Esophagus mucosa (tissue), 1 donor: ENCODE data around the gene RBP3. TPM values are rescaled to one million over a fixed set of nuclear protein-coding genes. Genes with fewer than 3 reads are reported as not detected.

Source experiments
- ATAC-seq: fragments of 200-7000 bp; cut with Tn5 transposase; one replicate; pipeline ENCODE4 v1.9.1; 2020
- total RNA-seq: library from RNA; stranded (reverse); gene quantifications from one replicate; pipeline ENCODE4 v1.2.4, GENCODE V29; 2023
- donor health status: DM: yes; HTN: yes; CAD: no.

Gene RBP3
- total RNA-seq, 1 donor from 2014 or later = not detected

GRCh38 chr10:47337310-47337709, 10.9 kb upstream of the RBP3 start:
- ATAC-seq = no peak

GRCh38 chr10:47339186-47339735, 8.9 kb upstream of the RBP3 start:
- ATAC-seq = no peak

GRCh38 chr10:47339759-47340607, 8.2 kb upstream of the RBP3 start:
- ATAC-seq = no peak

DNA sequence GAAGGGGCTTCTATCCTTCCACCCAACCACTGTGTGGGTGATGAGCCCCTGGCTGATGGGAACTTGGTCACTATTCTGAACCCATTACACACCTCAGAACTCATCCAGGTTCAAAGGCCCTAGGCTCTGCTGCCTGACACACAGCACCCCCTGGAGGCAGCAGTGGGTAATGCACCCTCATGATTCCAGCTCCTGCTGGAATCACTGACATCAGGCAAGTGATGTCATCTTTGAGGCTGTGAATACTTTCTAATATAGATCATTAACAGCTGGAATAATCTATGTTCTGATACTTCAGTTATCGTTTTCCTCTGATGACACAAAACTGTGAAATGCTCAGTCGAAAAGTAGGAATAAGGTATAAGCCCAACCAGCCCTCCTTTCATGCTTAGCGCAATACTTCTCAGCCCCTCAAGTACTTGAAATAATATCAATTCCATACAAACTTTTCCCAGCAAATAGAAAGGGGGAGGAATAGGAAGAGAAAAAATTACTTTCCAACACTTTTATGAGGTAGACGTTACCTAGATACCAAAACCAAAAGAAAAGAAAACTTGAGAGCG, 7.5 kb upstream of the RBP3 start:
- ATAC-seq = peak; percentile 90

DNA sequence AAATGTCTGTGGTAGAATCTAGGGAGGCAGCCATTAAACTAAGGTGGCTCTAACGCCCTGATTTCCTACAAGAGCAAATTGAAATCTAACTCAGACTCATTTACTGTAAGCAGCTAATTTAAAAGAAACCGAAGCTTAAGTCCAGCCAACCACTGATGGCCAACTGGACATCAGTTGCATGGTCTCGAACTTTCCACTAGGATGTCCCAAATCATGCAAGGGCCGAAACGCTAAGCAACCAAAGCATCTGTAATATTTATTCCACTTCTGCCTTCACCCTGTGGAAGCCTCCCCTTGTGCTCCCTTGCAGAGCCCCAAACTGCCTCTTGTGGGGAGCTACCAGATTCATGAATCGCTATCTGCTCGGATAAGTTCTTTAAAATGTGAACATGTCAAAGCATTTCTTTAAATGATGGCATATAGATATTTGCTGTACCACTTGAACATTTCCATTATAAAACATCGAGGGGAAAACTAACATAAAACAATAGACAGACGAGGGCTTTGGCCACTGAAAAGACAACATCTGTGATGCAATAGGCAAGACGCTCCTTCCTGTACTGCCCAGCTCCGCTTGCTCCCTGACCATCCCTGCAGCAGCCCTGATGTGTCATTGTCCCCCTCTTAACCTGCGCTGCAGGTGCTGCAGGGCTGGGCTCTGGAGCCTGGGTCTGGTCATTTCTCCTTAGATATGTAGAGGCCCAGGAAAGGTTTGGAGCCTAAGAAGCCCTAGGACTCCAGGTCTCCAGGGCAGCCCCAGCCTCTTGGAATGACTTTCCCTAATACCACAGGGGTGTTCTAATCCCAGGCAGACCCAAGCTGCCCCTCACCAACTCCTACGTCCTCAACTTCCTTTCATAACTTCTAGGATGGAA, 2.9 kb upstream of the RBP3 start:
- ATAC-seq = no peak

- peak; percentile 44 for ATAC-seq
Observed at GRCh38 chr10:47346581-47347302, 1.4 kb upstream of the RBP3 start.

DNA sequence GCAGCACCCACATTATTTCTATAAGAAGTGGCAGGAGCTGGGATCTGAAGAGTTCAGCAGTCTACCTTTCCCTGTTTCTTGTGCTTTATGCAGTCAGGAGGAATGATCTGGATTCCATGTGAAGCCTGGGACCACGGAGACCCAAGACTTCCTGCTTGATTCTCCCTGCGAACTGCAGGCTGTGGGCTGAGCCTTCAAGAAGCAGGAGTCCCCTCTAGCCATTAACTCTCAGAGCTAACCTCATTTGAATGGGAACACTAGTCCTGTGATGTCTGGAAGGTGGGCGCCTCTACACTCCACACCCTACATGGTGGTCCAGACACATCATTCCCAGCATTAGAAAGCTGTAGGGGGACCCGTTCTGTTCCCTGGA, 874 bp upstream of the RBP3 start:
- ATAC-seq = no peak

DNA sequence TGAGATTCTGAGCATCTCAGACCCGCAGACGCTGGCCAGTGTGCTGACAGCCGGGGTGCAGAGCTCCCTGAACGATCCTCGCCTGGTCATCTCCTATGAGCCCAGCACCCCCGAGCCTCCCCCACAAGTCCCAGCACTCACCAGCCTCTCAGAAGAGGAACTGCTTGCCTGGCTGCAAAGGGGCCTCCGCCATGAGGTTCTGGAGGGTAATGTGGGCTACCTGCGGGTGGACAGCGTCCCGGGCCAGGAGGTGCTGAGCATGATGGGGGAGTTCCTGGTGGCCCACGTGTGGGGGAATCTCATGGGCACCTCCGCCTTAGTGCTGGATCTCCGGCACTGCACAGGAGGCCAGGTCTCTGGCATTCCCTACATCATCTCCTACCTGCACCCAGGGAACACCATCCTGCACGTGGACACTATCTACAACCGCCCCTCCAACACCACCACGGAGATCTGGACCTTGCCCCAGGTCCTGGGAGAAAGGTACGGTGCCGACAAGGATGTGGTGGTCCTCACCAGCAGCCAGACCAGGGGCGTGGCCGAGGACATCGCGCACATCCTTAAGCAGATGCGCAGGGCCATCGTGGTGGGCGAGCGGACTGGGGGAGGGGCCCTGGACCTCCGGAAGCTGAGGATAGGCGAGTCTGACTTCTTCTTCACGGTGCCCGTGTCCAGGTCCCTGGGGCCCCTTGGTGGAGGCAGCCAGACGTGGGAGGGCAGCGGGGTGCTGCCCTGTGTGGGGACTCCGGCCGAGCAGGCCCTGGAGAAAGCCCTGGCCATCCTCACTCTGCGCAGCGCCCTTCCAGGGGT, 703 bp downstream of the RBP3 start:
- ATAC-seq = no peak

DNA sequence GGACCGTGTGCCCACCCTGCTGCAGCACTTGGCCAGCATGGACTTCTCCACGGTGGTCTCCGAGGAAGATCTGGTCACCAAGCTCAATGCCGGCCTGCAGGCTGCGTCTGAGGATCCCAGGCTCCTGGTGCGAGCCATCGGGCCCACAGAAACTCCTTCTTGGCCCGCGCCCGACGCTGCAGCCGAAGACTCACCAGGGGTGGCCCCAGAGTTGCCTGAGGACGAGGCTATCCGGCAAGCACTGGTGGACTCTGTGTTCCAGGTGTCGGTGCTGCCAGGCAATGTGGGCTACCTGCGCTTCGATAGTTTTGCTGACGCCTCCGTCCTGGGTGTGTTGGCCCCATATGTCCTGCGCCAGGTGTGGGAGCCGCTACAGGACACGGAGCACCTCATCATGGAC, 1.4 kb downstream of the RBP3 start:
- ATAC-seq = no peak

- no peak for ATAC-seq
Observed at GRCh38 chr10:47349941-47350371, 1.8 kb downstream of the RBP3 start.

DNA sequence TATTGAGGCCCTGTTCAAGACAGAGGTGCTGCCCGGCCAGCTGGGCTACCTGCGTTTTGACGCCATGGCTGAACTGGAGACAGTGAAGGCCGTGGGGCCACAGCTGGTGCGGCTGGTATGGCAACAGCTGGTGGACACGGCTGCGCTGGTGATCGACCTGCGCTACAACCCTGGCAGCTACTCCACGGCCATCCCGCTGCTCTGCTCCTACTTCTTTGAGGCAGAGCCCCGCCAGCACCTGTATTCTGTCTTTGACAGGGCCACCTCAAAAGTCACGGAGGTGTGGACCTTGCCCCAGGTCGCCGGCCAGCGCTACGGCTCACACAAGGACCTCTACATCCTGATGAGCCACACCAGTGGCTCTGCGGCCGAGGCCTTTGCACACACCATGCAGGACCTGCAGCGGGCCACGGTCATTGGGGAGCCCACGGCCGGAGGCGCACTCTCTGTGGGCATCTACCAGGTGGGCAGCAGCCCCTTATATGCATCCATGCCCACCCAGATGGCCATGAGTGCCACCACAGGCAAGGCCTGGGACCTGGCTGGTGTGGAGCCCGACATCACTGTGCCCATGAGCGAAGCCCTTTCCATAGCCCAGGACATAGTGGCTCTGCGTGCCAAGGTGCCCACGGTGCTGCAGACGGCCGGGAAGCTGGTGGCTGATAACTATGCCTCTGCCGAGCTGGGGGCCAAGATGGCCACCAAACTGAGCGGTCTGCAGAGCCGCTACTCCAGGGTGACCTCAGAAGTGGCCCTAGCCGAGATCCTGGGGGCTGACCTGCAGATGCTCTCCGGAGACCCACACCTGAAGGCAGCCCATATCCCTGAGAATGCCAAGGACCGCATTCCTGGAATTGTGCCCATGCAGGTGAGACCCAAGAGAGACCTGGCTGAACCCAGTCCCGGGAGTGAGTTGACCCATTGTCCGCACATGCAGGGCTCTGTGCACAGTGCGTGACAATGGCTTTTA, 2.8 kb downstream of the RBP3 start:
- no peak for ATAC-seq

DNA sequence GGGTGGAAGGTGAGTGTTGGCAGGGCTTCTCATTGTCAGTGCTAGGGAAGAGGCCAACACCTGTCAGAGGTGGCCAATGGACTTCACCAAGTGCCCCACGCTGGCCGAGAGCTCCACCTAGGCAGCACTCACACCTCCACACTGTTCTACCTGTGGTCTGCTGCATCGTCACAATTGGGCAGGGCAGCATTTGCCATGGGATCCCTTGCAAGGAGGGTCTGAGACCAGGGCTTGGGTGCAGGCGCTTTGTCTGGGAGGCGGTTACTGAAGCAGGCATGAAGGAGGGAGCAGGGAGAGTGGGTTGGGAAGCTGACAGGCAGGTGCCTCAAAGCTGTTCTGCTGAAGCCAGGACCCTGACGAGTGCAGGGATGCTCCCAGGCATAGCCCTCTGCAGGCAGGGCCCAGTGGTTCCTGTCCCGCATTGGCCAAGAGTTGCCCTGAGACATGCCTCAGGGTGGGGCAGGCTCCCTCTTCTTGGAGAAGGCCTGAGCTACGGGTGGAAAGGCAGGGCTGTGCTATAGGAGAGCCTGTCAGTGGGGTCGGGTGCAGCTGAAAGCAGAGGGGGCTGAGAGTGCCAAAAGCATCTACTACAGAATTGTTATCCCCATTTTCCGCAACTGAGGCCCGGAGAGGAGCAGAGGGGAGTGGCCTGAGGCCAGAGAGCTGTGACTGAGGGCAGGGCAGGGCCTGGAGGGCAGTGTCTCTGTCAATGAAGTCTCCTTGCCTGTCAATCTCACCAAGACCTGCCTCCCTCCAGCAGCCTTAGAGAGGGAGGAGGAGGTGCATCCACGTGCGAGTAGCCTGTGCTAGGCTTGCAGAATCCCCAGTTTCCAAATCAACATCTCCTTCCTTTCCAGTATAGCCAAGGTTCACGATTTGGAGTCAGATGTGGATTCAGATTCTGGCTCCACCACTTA, 4.0 kb downstream of the RBP3 start:
- ATAC-seq = no peak

DNA sequence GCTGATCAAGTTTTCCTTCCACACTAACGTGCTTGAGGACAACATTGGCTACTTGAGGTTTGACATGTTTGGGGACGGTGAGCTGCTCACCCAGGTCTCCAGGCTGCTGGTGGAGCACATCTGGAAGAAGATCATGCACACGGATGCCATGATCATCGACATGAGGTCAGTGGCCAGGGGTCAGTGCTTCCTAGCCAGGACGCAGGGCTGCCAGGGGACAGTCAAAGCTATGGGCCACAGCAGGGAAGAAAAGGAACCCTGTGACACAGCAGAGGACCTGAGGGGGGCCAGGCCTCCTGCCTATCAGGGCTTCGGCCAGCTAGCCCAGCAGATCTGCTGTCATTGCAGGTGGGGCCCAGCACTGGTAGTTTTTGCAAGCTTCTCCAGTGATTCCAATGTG, 5.2 kb downstream of the RBP3 start:
- no peak for ATAC-seq

DNA sequence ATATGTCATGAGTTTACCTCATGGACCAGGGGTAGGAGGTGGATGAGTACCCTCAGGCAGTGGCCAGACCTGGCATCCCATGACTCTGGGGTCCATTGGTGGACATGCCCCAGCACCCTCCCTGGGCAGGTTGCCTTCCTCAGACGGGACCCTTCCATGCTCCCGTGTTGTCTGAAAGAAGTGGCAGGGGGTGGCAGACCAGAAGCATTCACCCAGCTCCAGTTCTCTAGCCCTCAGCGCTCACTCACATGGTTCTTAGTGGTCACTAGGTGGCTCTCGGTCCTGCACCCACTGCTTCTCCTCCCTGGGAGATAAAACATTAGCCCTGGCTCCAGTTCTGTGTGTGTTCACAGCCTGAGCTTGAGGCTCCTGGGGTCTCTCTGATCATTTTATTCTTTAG, 6.0 kb downstream of the RBP3 start:
- no peak for ATAC-seq

GRCh38 chr10:47354900-47355299, 6.7 kb downstream of the RBP3 start:
- ATAC-seq = no peak

GRCh38 chr10:47356708-47357107, 8.5 kb downstream of the RBP3 start:
- ATAC-seq = no peak

GRCh38 chr10:47357131-47357582, 9.0 kb downstream of the RBP3 start:
- no peak for ATAC-seq

GRCh38 chr10:47357911-47358310, 9.7 kb downstream of the RBP3 start:
- ATAC-seq = no peak

DNA sequence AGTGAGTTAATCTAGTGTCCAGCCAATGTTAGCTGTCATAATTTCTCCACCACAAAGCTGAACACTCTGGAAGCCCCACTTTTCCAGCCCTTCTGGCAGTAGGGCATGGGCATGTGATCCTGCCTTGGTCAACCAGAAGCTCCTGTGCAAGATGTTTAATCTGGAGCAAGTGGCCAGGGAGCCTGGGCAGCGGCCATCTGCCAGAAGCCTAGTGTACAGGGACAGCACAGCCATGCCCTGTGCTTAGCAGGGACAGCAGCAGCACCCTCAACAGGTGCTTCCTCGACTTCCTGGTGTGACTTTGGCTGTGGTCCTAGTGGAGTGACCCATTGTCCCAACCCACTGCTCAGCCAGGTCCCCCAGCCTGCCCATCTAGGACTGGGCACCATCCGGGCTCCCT, 10.3 kb downstream of the RBP3 start:
- ATAC-seq = no peak
